A673 (cell line): Measurements from ENCODE around the gene CMYA5. TPM values are rescaled to one million over a fixed set of nuclear protein-coding genes. Genes with fewer than 3 reads are reported as not detected.

Source experiments
- BruUV-seq: library from RNA; stranded (reverse); fragments of 400-500 nt; replicated peaks from 2 replicates; lab custom pipeline; 2021; lab: Mats Ljungman, UMichigan
- CTCF ChIA-PET: fragments of 300-600 bp; sonication (Branson Sonifier 250); formaldehyde crosslinking; loops from one replicate; lab custom pipeline; 2022; ENCODE audit warnings: antibody characterized with exemption; lab: Charles Lee
- POLR2A ChIA-PET: fragments of 300-600 bp; sonication (Branson Sonifier 250); formaldehyde crosslinking; loops from one replicate; lab custom pipeline; 2022; ENCODE audit warnings: antibody characterized with exemption; ENCODE audit not compliant: low non-redundant PET; lab: Charles Lee
- DNase-seq: peaks from one replicate; pipeline ENCODE4 v3.0.0-alpha.2; 2015; ENCODE audit warnings: low spot score
- H3K27ac ChIP-seq: fragments of 200-600 bp; sonication (generic); 2 replicates; pipeline ENCODE4 v1.5.1; 2016; ENCODE audit warnings: mixed run types, low read depth, mild to moderate bottlenecking, mixed read lengths, antibody characterized with exemption, low read length; ENCODE audit not compliant: poor library complexity, severe bottlenecking
- H3K27me3 ChIP-seq: fragments of 200-600 bp; sonication (generic); replicated peaks from 2 replicates; pipeline ENCODE4 v1.6.1; 2017; ENCODE audit warnings: mixed run types, low read depth, mild to moderate bottlenecking, mixed read lengths, antibody characterized with exemption, low read length; ENCODE audit not compliant: insufficient read depth, poor library complexity
- H3K36me3 ChIP-seq: fragments of 200-600 bp; sonication (generic); 2 replicates; pipeline ENCODE4 v1.6.1; 2016; ENCODE audit warnings: mixed run types, mild to moderate bottlenecking, mixed read lengths, antibody characterized with exemption, low read length; ENCODE audit not compliant: insufficient read depth, poor library complexity, severe bottlenecking
- H3K4me1 ChIP-seq: fragments of 200-600 bp; sonication (generic); 2 replicates; pipeline ENCODE4 v1.6.1; 2017; ENCODE audit warnings: mixed run types, mild to moderate bottlenecking, mixed read lengths, antibody characterized with exemption, low read length; ENCODE audit not compliant: insufficient read depth, poor library complexity, severe bottlenecking
- H3K4me3 ChIP-seq: fragments of 200-600 bp; sonication (generic); 2 replicates; pipeline ENCODE4 v1.5.1; 2016; ENCODE audit warnings: low read depth, mixed run types, mild to moderate bottlenecking, mixed read lengths, low read length; ENCODE audit not compliant: poor library complexity, severe bottlenecking
- H3K9me3 ChIP-seq: fragments of 200-600 bp; sonication (generic); 2 replicates; pipeline ENCODE4 v1.6.1; 2016; ENCODE audit warnings: mixed run types, low read depth, mild to moderate bottlenecking, mixed read lengths, antibody characterized with exemption, low read length; ENCODE audit not compliant: poor library complexity, severe bottlenecking
- EZH2 ChIP-seq: fragments of 200-600 bp; sonication (generic); IDR thresholded peaks from 2 replicates; pipeline ENCODE4 v1.6.1; 2017; ENCODE audit warnings: borderline replicate concordance, low read depth, mild to moderate bottlenecking, mixed read lengths, antibody characterized with exemption, low read length; ENCODE audit not compliant: poor library complexity, severe bottlenecking
- intact Hi-C: fragments of 100-400 bp; cut with micrococcal nuclease; formaldehyde crosslinking; loops from one replicate; pipeline ENCODE4 v1.10.0; 2022; ENCODE audit not compliant: unreplicated experiment
- total RNA-seq: library from RNA; stranded (reverse); gene quantifications from 2 replicates; pipeline ENCODE4 v1.2.3, GENCODE V29; 2021
- TF ChIP-seq, protein P1 (sequence below): fragments of 300-800, 200-600 bp; sonication (generic); conservative IDR thresholded peaks from 2 replicates; pipeline ENCODE4 v1.5.1; 2017; ENCODE audit warnings: low read depth, mild to moderate bottlenecking, antibody characterized with exemption, low read length, moderate library complexity, mixed read lengths

CMYA5 gene
- total RNA-seq, 1 experiment from 2014 or later = 0.41 TPM

DNA sequence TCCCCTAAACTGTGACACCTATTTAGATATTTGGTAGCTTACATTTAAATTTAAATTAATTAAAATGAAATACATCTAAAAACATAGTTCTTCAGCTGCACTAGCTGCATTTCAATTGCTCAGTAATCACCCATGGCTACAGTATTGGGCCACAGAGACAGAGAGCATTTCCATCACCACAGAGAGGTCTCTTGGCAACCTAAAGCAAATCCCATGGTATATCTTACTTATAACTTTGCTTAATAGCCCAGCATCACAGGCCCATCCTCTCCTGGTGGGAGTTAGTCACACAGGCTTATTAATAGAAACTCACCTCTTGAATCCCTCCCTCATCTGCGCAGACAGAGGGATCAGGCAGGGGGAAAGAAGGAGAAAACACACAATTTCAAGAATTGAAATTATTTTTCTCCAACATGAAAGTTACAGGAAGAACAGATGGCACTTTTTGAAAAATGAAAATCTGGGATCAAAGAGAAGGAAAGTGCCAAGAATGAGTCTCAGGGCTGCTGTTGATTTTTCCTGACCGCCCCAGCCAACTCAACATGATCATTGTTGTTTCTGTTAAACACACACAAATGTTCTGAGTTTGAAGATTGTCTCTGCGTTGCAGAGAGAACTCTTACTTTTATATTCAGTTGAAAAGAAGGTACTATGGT, 144.6 kb downstream of the CMYA5 start:
- TF ChIP-seq, protein P1, sequence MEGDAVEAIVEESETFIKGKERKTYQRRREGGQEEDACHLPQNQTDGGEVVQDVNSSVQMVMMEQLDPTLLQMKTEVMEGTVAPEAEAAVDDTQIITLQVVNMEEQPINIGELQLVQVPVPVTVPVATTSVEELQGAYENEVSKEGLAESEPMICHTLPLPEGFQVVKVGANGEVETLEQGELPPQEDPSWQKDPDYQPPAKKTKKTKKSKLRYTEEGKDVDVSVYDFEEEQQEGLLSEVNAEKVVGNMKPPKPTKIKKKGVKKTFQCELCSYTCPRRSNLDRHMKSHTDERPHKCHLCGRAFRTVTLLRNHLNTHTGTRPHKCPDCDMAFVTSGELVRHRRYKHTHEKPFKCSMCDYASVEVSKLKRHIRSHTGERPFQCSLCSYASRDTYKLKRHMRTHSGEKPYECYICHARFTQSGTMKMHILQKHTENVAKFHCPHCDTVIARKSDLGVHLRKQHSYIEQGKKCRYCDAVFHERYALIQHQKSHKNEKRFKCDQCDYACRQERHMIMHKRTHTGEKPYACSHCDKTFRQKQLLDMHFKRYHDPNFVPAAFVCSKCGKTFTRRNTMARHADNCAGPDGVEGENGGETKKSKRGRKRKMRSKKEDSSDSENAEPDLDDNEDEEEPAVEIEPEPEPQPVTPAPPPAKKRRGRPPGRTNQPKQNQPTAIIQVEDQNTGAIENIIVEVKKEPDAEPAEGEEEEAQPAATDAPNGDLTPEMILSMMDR = no peak
- no peak for TF ChIP-seq EZH2
- H3K36me3 ChIP-seq = no peaks in the 10 kb centered on the region
- no peaks in the 10 kb centered on the region for H3K4me1 ChIP-seq
- DNase-seq = no peak
- H3K27ac ChIP-seq = no peak overlapping the region
- no peaks in the 10 kb centered on the region for H3K9me3 ChIP-seq
- no peaks in the 10 kb centered on the region for H3K27me3 ChIP-seq
- CTCF ChIA-PET = no interaction called here
- no peak overlapping the region for H3K4me3 ChIP-seq
- intact Hi-C loops = no loop called here
- BruUV-seq = no TSS peak
- POLR2A ChIA-PET = no interaction called here

DNA sequence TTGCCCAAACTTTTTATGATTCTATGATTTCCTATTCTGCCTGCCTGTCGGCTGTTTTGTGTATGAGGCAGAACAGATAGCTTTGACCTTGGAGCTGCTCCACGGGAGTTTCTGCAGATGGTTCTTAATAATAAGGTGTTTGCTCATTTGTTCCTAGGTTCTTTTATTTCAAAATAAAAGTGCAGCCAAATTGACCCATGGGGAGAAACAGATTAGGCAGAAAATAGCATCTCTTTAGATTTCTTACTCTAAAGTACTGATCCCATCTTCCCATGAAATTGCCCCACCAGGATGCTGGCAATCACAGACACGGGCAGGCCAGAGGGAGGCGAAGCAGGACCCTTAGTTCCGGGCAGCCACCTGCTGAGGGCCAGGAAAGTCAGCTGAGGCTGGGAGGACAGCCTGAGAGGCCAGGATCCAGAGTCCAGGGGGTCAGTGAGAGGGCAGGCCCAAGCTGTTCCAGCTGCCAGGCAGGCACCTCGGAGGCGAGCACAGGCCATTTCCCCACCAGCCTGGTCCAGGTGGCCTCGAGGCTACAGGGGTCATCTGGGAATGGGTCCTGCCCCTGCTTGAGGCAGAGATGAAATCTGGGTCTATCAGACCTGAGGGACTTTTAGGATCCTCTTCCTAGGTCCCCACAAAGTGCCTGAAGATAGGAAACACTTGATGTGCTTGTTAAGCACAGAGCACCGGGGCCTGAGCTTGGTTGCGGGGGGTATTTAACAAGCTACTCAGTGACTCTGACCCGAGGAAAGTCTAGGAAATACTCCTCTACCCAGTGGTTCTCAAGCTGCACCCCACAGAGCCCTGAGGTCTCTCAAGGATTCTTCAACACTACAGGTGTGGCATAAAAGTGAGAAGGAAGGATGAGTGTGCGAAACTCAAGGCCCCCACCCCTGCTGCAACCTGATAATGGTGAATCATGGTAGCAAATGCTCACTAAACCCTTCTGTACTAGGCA, 145.4 kb downstream of the CMYA5 start:
- no peaks in the 10 kb centered on the region for H3K36me3 ChIP-seq
- POLR2A ChIA-PET = no interaction called here
- no peak overlapping the region for H3K27ac ChIP-seq
- no peaks in the 10 kb centered on the region for H3K27me3 ChIP-seq
- no peak overlapping the region for H3K4me3 ChIP-seq
- intact Hi-C loops = no loop called here
- DNase-seq = no peak
- H3K9me3 ChIP-seq = no peaks in the 10 kb centered on the region
- CTCF ChIA-PET = no interaction called here
- H3K4me1 ChIP-seq = no peaks in the 10 kb centered on the region
- TF ChIP-seq EZH2 = no peak
- TF ChIP-seq, protein P1 = no peak
- no TSS peak for BruUV-seq

DNA sequence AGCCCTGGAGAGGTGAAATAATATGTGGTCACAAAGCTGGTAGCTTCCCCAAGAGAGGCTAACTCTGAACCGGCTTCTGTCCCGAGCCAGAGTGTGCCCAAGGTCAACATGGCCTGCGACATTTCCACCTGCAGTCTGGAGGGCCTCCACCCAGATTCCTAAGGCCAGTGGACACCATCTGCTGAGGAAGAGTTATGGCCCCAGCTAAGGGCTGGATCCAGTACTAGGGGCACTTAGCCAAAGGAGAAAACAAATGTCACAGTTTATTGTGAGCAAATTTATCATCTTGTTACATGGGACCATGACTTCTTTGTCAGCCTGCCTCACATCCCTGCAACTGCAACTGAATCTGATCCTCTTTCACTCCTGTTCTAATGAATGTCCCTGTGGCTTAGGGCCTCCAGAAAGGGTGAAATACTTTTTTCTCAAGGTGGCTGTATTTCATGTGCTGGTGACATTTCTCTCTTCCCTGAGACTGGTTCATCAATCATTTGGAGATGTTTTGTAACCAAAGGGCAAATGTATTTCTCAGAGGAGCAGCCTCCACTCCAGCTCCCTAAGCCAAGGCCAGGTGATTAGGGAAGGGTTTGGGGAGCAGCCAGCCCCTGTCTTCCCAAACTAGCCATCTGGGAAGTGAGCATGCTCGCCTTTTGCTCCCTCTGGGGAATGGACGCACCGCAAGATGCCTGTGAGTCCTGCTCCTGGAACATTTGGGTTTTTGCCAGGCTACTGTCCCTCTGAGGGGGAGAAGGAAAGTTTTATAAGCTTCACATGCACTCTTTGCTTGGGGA, 148.3 kb downstream of the CMYA5 start:
- Histone ChIP-seq H3K36me3 (no peaks in the 10 kb centered on the region), H3K27ac (no peak overlapping the region), H3K4me1 (no peaks in the 10 kb centered on the region), H3K27me3 (no peaks in the 10 kb centered on the region), H3K4me3 (no peak overlapping the region), H3K9me3 (no peaks in the 10 kb centered on the region)
- ChIA-PET POLR2A (no interaction called here), CTCF (no interaction called here)
- TF ChIP-seq, protein P1 = no peak
- TF ChIP-seq EZH2 = no peak
- no TSS peak for BruUV-seq
- no peak for DNase-seq
- intact Hi-C loops = no loop called here
